HCT116 (cell line): ENCODE measurements around the gene TMTC1.

Experiments used
- CTCF ChIP-seq, 3 experiments: fragments of 200-600 bp in 1 of 3; sonication (generic) in 1 of 3; IDR thresholded peaks in 2 of 3; conservative IDR thresholded peaks in 1 of 3; 2 replicates each; pipeline ENCODE4 v1.5.1; 2012 to 2017; ENCODE audit warnings: low read depth in 2 of 3, low read length in 2 of 3, antibody characterized with exemption in 1 of 3, borderline replicate concordance in 1 of 3, control low read depth in 1 of 3, mild to moderate bottlenecking in 1 of 3, mixed read lengths in 1 of 3, mixed run types in 1 of 3, moderate library complexity in 1 of 3; ENCODE audit not compliant: insufficient read depth in 1 of 3
- EGR1 ChIP-seq: IDR thresholded peaks from 2 replicates; pipeline ENCODE4 v1.6.1; 2012; ENCODE audit warnings: low read depth
- POLR2AphosphoS5 ChIP-seq: IDR thresholded peaks from 2 replicates; pipeline ENCODE4 v1.6.1; 2011; ENCODE audit warnings: mild to moderate bottlenecking, low read depth, low read length, moderate library complexity
- SIN3A ChIP-seq: IDR thresholded peaks from 2 replicates; pipeline ENCODE4 v1.6.1; 2012; ENCODE audit warnings: low read depth

DNA sequence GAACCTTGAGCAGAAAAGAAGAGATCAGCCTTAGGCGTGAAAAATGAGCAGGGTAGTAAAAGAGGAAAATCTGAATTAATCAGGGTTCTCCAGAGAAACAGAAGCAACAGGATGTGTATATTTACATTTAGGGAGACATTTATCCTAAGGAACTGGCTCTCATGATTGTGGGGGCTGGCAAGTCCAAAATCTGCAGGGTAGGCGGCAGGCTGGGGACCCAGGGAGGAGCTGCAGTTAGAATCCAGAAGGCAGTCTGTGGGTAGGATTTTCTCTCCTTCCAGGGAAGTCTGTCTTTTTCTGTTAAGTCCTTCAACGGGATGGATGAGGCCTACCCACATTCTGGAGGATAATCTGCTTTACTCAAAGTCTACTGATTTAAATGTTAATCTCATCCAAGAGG lies 218.8 kb downstream of the TMTC1 start:
- no peak for TF ChIP-seq EGR1
- no peak for TF ChIP-seq POLR2AphosphoS5
- no peak for TF ChIP-seq SIN3A
- TF ChIP-seq CTCF (IDR thresholded peaks at IDR 0.05 in 2 of 3, conservative IDR thresholded peaks at IDR 0.05 in 1 of 3; ENCODE audit: borderline replicate concordance in 1 of 3, insufficient read depth in 1 of 3, low read depth in 2 of 3, low read length in 2 of 3) = no peak
